Measurements from ENCODE around the gene ZDHHC22.

GRCh38 chr14:77158175-77158881 lies 16.7 kb upstream of the ZDHHC22 start:
- no peak for TF ChIP-seq POLR2AphosphoS5 (IDR thresholded peaks at IDR 0.05; ENCODE audit: low read depth, low read length)
- TF ChIP-seq SIN3A (IDR thresholded peaks at IDR 0.05; ENCODE audit: borderline replicate concordance, insufficient read depth, low read length) = no peak
- TF ChIP-seq REST (IDR thresholded peaks at IDR 0.05; ENCODE audit: insufficient read depth in 1 of 2, low read depth in 2 of 2, low read length in 2 of 2) = no peak
- no peak for TF ChIP-seq TAF1 (IDR thresholded peaks at IDR 0.05; ENCODE audit: borderline replicate concordance, insufficient read depth, low read length)
- no peak for TF ChIP-seq FOXP2 (optimal IDR thresholded peaks at IDR 0.05; ENCODE audit: borderline replicate concordance, extremely low read depth, extremely low read length, insufficient read depth)

Data from PFSK-1 (cell line).